ENCODE data around the gene PLEKHG4.

The PLEKHG4 gene

GRCh38 chr16:67301080-67301782 lies 21.9 kb downstream of the PLEKHG4 start:
- Histone ChIP-seq H4K20me1 (ENCODE audit: insufficient read depth) (no peaks in the 10 kb centered on the region), H3K27ac (no peak overlapping the region), H3K9ac (no peak overlapping the region), H3K79me2 (ENCODE audit: insufficient read depth, low read depth) (no peaks in the 10 kb centered on the region), H2AFZ (ENCODE audit: low read depth) (no peak overlapping the region), H3K4me1 (ENCODE audit: low read depth, poor library complexity, severe bottlenecking) (no peaks in the 10 kb centered on the region), H3K4me2 (no peak overlapping the region), H3K4me3 (IDR thresholded peaks at IDR 0.05; ENCODE audit: insufficient read depth, low read depth, low read length) (no peak overlapping the region), H3K27me3 (ENCODE audit: insufficient read depth, low read depth) (no peaks in the 10 kb centered on the region), H3K36me3 (ENCODE audit: insufficient read depth) (no peaks in the 10 kb centered on the region)
- no peak for TF ChIP-seq CTCF (conservative IDR thresholded peaks at IDR 0.05; ENCODE audit: low read depth, low read length)

- H3K79me2 ChIP-seq (ENCODE audit: insufficient read depth, low read depth) = no peaks in the 10 kb centered on the region
- no peaks in the 10 kb centered on the region for H3K27me3 ChIP-seq (ENCODE audit: insufficient read depth, low read depth)
Measured at GRCh38 chr16:67302076-67302475, 22.7 kb downstream of the PLEKHG4 start.

GRCh38 chr16:67302970-67303369 lies 23.6 kb downstream of the PLEKHG4 start:
- H3K4me3 ChIP-seq (IDR thresholded peaks at IDR 0.05; ENCODE audit: insufficient read depth, low read depth, low read length) = no peak overlapping the region
- H3K27ac ChIP-seq = no peak overlapping the region
- no peak overlapping the region for H3K4me2 ChIP-seq
- H4K20me1 ChIP-seq (ENCODE audit: insufficient read depth) = no peaks in the 10 kb centered on the region
- no peak overlapping the region for H3K9ac ChIP-seq
- no peaks in the 10 kb centered on the region for H3K27me3 ChIP-seq (ENCODE audit: insufficient read depth, low read depth)
- no peaks in the 10 kb centered on the region for H3K36me3 ChIP-seq (ENCODE audit: insufficient read depth)
- no peaks in the 10 kb centered on the region for H3K4me1 ChIP-seq (ENCODE audit: low read depth, poor library complexity, severe bottlenecking)
- no peak for TF ChIP-seq CTCF (conservative IDR thresholded peaks at IDR 0.05; ENCODE audit: low read depth, low read length)
- no peak overlapping the region for H2AFZ ChIP-seq (ENCODE audit: low read depth)
- H3K79me2 ChIP-seq (ENCODE audit: insufficient read depth, low read depth) = no peaks in the 10 kb centered on the region

More at GRCh38 chr16:67302076-67302475, 22.7 kb downstream of the PLEKHG4 start:
- Histone ChIP-seq H3K4me3 (IDR thresholded peaks at IDR 0.05; ENCODE audit: insufficient read depth, low read depth, low read length) (no peak overlapping the region), H4K20me1 (ENCODE audit: insufficient read depth) (no peaks in the 10 kb centered on the region), H3K9ac (no peak overlapping the region), H3K36me3 (ENCODE audit: insufficient read depth) (no peaks in the 10 kb centered on the region), H3K4me1 (ENCODE audit: low read depth, poor library complexity, severe bottlenecking) (no peaks in the 10 kb centered on the region), H2AFZ (ENCODE audit: low read depth) (no peak overlapping the region), H3K27ac (no peak overlapping the region), H3K4me2 (no peak overlapping the region)
- no peak for TF ChIP-seq CTCF (conservative IDR thresholded peaks at IDR 0.05; ENCODE audit: low read depth, low read length)

- Histone ChIP-seq H3K36me3 (ENCODE audit: insufficient read depth) (no peaks in the 10 kb centered on the region), H3K9ac (no peak overlapping the region), H4K20me1 (ENCODE audit: insufficient read depth) (no peaks in the 10 kb centered on the region), H3K79me2 (ENCODE audit: insufficient read depth, low read depth) (no peaks in the 10 kb centered on the region), H2AFZ (ENCODE audit: low read depth) (no peak overlapping the region), H3K4me3 (IDR thresholded peaks at IDR 0.05; ENCODE audit: insufficient read depth, low read depth, low read length) (no peak overlapping the region), H3K27me3 (ENCODE audit: insufficient read depth, low read depth) (no peaks in the 10 kb centered on the region), H3K4me1 (ENCODE audit: low read depth, poor library complexity, severe bottlenecking) (no peaks in the 10 kb centered on the region), H3K4me2 (no peak overlapping the region), H3K27ac (no peak overlapping the region)
- no peak for TF ChIP-seq CTCF (conservative IDR thresholded peaks at IDR 0.05; ENCODE audit: low read depth, low read length)
Measured at GRCh38 chr16:67304020-67304419, 24.7 kb downstream of the PLEKHG4 start.

Measured in KMS-11 (cell line).